ENCODE data around the gene GABRA4. TPM values are rescaled to one million over a fixed set of nuclear protein-coding genes. Genes with fewer than 3 reads are reported as not detected.

The GABRA4 gene
- total RNA-seq, result under 1 TPM in 1 of 2 donors, not detected in 1; 0.08 TPM

DNA sequence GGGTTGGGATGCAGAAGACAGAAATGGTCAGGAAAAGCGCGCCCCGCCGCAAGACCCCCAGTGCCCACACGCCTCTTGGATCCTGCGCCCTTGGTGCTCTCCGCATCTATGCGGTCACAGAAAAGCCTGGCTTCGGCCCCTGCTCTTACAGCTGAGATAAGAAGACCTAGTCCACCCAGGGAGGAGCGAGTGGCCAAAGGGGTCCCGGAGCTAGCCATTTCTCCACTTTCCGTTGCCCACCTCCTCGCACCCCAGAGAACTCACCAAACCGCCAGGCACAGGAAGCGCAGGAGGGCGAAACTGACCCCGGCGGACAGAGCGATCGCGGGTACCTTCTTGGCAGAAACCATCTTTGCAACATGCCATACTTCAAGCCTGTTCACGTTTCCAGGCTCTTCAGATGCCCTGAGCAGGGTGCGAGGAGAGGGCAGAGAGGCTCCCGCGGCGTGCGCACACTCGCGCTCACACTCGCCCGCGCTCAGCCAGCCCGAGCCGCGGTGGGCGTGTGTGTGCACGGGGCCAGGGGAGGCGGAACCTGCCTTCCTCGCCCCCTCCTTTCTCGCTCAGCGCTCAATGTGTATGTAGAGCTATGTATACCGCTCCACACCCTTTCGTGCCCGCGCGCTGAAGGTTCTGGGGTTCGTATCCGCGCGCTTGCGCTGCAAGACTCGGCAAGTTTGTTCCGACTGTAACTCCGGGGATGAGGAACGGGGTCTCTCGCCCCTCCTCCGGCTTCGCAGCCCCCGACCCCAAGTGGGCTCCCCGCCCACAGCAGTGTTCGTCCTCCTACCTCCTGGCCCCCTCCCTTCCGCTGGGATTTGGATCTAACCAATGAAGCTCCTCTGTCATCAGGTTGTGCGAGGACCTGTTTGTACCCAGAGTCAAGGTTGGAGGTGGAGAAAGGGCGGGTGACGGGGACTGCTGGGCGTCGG lies at the start of gene GABRA4:
GABRA4 (minus strand) TSS at position 507 of the 932 bp plus-strand sequence; CDS start at position 350, 157 bp downstream.
- Histone ChIP-seq H3K9me3 (no peaks in the 10 kb centered on the region), H3K4me1 (no peaks in the 10 kb centered on the region), H3K27ac (no peak within 1 kb of the TSS), H3K4me3 (peak within 1 kb of the TSS; percentile 10), H3K9ac (ENCODE audit: low read depth in 2 of 2, low read length in 2 of 2) (no peak within 1 kb of the TSS), H3K27me3 (peaks cover 14% of the 10 kb centered on the region), H3K36me3 (no peaks in the 10 kb centered on the region)
- DNase-seq, result no peak
- TF ChIP-seq, protein P1, sequence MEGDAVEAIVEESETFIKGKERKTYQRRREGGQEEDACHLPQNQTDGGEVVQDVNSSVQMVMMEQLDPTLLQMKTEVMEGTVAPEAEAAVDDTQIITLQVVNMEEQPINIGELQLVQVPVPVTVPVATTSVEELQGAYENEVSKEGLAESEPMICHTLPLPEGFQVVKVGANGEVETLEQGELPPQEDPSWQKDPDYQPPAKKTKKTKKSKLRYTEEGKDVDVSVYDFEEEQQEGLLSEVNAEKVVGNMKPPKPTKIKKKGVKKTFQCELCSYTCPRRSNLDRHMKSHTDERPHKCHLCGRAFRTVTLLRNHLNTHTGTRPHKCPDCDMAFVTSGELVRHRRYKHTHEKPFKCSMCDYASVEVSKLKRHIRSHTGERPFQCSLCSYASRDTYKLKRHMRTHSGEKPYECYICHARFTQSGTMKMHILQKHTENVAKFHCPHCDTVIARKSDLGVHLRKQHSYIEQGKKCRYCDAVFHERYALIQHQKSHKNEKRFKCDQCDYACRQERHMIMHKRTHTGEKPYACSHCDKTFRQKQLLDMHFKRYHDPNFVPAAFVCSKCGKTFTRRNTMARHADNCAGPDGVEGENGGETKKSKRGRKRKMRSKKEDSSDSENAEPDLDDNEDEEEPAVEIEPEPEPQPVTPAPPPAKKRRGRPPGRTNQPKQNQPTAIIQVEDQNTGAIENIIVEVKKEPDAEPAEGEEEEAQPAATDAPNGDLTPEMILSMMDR (IDR thresholded peaks at IDR 0.05), result no peak
- intact Hi-C loops (cut with DNase I), result no loop called here

DNA sequence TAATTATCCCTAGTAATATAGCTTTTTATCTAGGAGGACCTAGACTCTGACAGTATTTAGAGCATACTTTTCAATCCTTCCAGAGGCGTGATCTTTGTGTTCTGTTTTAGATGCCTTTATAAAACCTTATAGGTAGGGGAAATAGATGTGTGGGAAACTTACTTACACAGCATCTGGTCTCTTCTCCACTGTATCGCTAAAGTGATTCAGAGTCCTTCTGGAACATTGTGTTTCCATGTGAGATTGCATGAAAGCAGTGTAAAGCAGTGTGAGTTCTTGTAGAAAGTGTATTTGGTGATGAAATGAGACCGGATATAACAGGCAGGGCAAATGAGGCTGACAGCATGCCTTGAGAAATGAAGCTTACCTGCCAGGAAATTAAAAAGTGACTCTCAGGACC lies 47.4 kb upstream of the GABRA4 start:
- Histone ChIP-seq H3K4me1 (no peaks in the 10 kb centered on the region), H3K4me3 (no peak overlapping the region), H3K36me3 (no peaks in the 10 kb centered on the region), H3K27ac (no peak overlapping the region), H3K9me3 (no peaks in the 10 kb centered on the region), H3K9ac (ENCODE audit: low read depth in 2 of 2, low read length in 2 of 2) (no peak overlapping the region), H3K27me3 (no peaks in the 10 kb centered on the region)
- TF ChIP-seq, protein P1 (IDR thresholded peaks at IDR 0.05), result no peak
- intact Hi-C loops (cut with DNase I), result no loop called here
- DNase-seq, result no peak

DNA sequence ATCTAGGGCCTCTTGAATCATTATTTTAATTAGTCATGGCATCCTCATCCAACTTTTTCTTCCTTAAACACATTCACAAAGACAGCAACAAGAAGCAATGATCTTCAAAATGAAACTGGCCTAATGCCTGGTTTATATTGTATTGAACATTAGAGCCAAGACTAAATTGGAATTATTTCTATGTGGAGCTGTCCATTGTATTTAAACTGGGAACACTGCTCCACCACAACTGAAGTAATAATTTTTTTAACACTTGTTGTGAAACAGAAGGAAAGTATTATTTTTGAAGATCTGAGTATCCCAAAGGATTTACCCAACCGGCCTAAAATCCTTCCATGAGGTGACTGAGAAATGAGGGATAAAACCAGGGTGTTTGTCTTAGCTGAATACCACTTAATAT lies 44.9 kb upstream of the GABRA4 start:
- Histone ChIP-seq H3K9me3 (no peaks in the 10 kb centered on the region), H3K4me1 (no peaks in the 10 kb centered on the region), H3K36me3 (no peaks in the 10 kb centered on the region), H3K4me3 (no peak overlapping the region), H3K9ac (ENCODE audit: low read depth in 2 of 2, low read length in 2 of 2) (no peak overlapping the region), H3K27ac (no peak overlapping the region), H3K27me3 (no peaks in the 10 kb centered on the region)
- intact Hi-C loops (cut with DNase I), result loop anchor here (10.0 kb wide), 1 partner anchor 103 kb away; no protein-coding TSS in a partner anchor
- DNase-seq, result no peak
- TF ChIP-seq, protein P1 (IDR thresholded peaks at IDR 0.05), result no peak

DNA sequence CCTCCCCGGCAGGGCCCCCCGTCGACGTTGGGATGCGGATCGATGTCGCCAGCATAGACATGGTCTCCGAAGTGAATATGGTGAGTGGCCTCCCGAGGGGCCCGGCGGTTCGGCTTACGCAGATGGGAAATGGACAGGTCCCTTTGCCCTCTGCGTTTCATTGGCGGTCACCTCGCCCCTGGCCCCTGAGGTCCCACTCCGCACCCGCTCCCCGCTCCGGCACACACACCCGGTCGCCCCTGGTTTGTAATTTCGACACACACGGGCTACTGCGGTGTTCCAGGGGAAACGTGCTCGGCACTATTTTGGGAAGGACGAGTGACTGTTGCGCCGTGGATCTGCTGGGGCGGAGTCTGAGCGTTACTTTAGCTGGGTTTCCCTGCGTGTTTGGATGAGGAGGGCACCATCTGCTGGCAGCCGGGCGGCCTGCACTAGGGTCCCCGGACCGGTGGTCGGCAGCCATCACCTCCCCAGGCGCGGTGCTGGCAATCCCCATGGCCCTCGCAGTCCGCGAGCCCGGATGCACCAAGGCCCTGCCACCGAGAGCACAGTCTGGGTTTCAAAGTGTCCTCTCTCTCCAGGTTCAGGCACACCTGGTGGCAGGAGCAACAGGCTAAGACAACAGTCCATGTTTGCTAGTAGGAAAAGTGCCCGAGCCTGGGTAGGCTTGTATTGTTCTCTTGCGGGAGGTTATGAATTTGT lies 39.2 kb upstream of the GABRA4 start:
- DNase-seq, result peak; percentile 52
- Histone ChIP-seq H3K9me3 (no peaks in the 10 kb centered on the region), H3K27me3 (no peaks in the 10 kb centered on the region), H3K9ac (ENCODE audit: low read depth in 2 of 2, low read length in 2 of 2) (no peak overlapping the region), H3K27ac (no peak overlapping the region), H3K4me3 (peak overlapping the region; percentile 46), H3K36me3 (no peaks in the 10 kb centered on the region), H3K4me1 (peaks cover 3% of the 10 kb centered on the region)
- intact Hi-C loops (cut with DNase I), result loop anchor here (5.0 to 10.0 kb wide), 2 partner anchors 98 to 185 kb away; no protein-coding TSS in a partner anchor
- TF ChIP-seq, protein P1 (IDR thresholded peaks at IDR 0.05), result peak; percentile 57

DNA sequence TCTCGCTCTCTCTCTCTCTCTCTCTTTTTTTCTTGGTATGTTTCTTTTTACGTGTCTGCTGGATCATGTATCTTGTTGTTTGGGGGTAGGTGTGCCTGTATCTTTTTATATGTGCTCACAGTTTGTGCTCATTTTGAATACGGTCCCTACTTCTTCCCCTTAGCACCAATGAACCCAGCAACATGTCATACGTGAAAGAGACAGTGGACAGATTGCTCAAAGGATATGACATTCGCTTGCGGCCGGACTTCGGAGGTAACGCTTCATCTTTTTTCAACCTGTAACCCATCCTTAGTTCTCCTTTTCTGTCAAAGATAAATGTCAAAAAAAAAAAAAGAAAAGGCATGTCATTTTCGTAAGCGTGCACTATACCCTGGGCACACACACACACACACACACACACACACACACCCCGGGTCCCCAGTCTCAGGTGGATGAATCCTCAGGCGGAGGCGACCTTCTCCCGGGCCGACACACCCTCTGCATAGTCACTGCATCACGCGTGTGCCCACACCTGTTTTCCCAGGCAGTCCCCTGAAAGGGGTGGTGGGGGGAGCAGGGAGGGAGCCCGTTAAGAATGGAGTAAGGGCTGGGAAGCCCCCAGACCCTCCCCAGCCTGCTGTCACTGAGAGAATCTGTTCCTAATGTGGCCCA lies 38.5 kb upstream of the GABRA4 start:
- peak overlapping the region in 1 of 2 donors; percentile 35 for H3K9ac ChIP-seq (ENCODE audit: low read depth in 2 of 2, low read length in 2 of 2)
- H3K4me1 ChIP-seq, result peaks cover 3% of the 10 kb centered on the region
- H3K4me3 ChIP-seq, result peak overlapping the region; percentile 46
- no peaks in the 10 kb centered on the region for H3K36me3 ChIP-seq
- H3K27ac ChIP-seq, result no peak overlapping the region
- peak; percentile 19 for DNase-seq
- no peaks in the 10 kb centered on the region for H3K9me3 ChIP-seq
- TF ChIP-seq, protein P1 (IDR thresholded peaks at IDR 0.05), result no peak
- no peaks in the 10 kb centered on the region for H3K27me3 ChIP-seq
- intact Hi-C loops (cut with DNase I), result loop anchor here (5.0 to 10.0 kb wide), 2 partner anchors 97 to 185 kb away; no protein-coding TSS in a partner anchor
